Activated CD4-positive, alpha-beta T cell treated with anti-CD3 and anti-CD28 coated beads, Interleukin-2, amount 50 U/mL, for 48 hours (primary cell): Measurements from ENCODE around the gene SLC38A8.

Experiments
- DNase-seq, 2 experiments: peaks; one replicate each; pipeline ENCODE4 v3.0.0-alpha.2; 2020

SLC38A8 gene

DNA sequence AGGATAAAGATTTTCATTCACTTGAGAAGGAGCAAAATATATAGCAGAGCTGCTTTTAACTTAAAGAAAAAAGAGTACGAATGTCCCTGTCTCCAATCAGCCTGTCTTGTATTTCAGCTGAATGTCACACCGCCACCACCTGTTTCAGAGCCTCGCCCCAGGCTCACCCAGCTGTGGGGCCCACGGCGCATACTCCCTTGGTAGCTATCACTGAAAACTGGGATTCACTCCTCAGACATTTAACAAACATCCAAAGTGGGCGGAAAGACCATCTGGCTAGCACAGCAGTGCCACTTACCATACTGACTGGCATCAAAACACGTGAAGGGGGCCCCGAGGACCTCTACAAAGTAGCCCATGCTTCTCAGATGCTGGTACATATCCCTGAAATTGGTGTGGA, 25.4 kb upstream of the SLC38A8 start:
- no peak for DNase-seq

DNA sequence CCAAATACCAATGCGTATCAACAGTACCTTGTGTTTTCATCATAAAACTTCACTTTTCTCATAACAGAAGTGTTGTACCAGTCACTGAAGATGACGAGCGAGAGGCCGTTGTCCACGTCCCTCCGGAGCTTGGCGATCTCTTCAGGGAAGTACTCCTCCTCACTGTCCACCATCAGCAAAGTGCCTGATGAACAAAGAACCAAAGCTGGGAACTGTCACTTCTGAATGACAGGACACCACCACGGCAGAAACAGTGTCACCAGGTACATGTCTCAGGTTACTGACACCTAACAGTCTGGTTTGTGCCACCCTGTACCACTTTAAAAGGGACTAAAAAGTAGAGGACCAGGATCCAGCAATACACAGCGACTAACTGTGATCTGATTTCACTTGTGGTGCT, 25.0 kb upstream of the SLC38A8 start:
- no peak for DNase-seq

DNA sequence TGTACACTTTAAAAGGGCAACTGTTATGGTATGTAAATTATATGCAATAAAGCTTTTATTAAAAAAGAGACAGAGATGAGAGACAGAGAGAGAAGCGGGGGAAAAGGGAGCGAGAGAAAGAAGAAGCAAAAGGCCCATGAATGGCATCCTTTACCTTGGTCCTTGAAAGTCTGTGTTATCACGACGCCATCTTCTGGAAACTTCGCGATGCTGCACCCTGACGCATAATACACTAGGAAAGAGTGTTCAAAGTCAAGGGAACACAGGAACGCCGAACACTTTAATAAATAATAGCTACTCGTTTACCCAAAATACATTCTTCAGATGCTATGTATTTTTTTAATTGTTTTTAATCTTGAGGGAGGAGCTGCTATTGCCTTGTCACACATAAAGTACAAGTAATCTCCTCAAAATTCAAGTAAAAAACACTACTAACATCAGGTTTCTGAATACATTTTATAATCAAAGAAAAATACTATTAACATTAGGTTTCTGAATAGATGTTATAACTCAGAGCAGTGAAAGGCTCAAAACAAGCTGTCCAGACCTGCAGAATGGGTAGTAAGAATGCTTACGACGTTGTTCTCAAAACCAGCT, 23.0 kb upstream of the SLC38A8 start:
- DNase-seq: peak; percentile 30 to 55

DNA sequence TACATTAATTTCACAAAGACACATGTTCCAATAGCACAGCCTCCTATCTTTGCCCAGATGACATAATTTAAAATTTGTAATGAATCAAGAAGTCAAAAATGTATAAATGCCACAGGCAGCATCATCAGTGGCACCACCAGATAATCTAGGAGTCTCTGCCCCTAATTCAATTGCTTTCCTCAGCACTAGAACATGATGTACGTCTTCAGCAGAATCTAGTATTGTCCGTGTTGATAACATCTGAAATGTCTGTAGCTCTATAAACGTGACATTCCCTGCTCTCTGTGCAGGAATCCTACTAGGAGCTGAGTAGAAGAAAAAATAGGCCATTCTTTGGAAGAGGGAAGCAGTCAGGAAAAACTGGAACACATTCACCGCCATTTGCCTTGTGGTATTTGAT, 21.4 kb upstream of the SLC38A8 start:
- no peak for DNase-seq

DNA sequence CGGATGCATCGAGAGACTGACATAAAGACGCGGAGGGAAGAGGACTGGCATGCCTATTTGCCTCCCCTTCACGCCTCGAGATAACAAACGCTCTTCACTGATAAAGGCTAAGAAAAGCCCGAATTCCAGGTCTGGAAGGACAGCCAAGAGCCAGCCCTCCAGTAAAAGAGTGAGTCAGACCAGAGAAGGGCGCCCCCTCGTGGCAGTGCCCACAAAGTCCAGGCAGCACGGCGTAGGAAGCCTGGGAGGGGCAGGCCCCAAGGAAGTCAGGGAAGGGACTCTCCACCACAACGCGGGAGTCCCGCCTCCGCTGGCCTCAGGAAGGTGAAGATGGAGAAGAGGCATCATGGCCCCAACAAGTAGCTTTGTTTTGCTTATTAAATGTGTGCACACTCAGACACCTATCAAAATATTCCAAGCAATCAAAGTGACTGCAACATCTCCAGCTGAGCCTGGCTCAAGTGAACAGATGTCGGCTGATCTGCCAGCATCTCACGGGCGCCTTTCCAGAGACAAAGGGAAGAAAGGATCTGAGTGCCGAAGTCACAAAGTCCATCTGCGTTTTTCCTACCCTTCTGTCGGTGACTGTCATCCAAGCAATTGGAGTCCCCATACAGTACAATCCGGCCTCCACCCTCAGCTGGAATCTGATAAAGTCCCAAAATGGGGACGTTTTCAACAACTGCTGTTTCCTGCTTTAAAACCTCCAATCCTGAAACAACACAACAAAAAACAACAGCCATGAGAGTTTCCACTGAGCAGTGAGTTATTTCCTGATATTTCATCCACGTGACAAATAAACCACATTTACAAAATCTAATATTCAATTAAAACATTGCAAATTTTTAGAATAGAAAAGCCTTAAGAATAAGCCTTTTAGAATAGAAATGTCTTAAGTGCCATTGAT, 20.4 kb upstream of the SLC38A8 start:
- peak; percentile 75 to 79 for DNase-seq

DNA sequence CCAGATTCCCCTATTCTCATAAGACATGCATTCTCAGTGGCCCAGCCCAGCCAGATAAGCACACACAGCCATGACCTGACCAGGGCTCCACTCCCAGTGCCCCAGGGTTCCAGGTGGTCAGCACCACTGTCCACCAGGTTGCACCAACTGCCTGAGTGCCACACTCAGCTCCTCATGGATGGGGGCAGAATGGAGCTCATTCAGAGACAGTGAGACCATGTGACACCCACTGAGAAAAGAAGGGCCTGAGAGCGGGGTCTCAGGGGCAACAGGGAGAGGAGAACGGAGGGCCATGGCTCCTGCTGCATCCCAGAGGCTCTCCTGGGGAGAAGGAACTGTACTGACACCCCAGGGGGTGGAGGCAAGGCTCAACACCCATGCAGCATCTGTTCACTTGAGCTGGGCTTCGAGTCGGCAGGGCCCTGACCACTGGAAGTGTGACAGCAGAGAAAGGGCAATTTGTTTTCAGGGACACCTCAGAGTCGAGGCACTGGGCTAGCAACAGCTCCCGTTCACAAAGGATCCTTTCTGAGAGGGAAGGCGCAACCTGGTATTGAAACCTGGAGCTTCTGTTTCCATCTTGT, 18.7 kb upstream of the SLC38A8 start:
- DNase-seq: no peak

DNA sequence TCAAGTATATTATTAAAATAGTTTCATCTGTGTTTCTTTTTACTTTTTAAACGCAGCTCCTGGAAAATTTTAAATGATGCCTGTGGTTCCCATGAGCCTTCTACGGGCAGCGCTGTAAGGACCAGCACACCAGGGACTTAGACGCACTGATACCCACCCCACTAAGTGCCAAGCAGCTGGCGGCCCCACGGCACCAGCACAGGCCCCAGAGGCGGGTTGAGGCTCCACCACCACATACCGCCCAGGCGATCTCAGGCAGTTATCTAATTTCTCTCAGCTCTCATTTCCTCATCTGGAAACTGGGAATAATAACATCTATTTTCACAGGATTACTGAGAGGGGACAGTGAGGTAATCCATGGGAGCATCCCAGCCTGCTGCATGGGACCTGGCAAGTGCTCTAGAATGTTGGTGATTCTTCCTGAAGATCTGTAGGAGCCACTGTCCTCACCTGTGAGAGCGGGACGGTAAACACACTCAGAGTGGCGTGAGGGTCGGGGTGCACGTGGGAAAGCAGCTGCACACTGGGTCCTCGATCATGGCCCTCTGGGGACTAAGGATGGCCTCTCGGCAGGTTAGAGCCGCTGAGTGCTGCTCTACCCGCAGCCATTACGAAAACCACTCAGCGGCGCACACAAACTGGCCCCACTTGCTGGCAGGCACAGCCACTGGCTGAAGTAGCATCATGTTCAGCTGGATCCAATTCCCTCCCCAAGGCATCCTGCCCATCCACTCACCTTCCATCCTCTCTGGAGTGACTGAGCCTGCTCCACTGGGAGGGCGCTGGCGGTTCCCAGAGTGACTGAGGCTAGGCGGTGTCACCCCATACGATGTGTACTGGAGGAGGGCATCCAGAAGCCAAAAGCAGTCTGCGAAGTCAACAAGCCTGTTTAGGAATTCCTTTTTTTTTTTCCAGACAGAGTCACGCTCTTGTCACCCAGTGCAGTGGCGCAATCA, 17.6 kb upstream of the SLC38A8 start:
- DNase-seq: no peak

DNA sequence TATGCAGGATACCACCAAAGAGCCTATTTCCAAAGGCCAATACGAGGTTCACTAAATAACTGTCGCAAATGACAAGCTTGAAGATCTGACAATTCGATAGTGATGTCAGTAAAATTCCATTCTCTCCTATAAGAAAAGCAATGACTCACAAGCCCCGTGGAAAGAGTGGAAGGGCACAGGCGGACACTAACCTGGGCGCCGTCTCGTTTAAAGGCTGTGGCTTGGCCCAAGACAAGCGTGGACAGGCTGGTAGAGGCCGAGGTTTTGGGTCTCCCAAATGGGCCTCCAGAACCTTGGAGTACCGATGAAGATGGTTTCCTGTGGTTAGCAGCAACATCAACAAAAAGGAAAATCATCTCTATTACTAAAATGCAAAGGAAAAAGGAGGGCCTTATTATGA, 16.5 kb upstream of the SLC38A8 start:
- no peak for DNase-seq

DNA sequence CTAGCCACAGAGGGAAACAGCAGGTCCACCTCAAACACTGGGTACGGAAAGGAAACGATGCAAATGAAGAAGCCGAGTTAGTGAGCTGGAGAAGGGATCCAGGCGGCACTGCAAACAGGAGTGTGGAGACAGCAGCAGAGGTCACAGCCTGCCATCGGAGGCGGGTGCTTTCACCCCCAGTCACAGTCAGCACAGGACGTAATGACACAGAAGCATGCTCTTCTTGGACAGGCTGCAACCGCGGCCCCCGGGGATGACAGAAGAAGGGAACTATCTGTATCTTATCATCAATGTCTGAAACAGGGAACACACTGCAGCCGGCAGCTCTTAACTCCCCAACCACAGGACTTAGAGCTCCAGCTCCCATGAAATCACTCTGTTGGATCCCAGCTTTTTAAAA, 16.1 kb upstream of the SLC38A8 start:
- DNase-seq: no peak

DNA sequence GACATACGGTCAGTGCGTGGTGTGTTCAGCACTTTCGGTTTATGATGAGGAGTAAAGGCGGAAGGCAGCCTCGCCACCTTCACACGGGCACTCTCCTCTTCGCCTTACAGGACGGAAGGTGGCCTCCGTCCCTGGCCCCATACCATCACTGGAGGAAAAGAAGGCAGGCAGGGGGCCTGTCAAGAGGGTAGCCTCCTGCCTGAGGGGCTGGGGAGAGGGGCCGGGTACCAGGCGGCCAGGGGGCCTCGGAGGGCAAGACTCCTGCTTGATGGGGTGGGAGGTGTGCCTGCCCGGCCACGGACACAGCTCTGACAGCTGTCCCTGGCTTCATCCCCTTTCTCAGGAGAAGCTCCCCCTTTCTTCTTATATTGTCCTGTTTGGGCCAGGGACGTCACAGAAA, 15.6 kb upstream of the SLC38A8 start:
- DNase-seq: no peak

DNA sequence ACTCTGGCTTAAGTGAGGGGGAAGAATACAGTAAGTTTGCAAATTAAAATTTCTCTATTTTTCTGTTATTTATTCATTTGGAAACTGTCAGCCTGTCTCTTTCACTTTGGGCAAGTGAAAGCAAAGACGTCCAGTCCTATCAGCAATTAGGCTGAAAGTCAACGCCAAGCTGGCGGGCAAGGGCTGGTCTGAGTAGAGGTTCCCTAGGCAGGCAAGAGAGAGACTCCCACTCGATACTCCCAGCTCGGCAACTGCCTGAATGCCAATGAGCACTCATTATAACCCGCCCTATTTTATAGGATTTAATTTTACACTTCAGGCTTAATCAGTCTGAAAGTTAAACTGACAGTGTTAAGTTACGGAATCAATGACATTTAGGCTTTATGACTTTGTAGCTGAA, 14.3 kb upstream of the SLC38A8 start:
- no peak for DNase-seq

DNA sequence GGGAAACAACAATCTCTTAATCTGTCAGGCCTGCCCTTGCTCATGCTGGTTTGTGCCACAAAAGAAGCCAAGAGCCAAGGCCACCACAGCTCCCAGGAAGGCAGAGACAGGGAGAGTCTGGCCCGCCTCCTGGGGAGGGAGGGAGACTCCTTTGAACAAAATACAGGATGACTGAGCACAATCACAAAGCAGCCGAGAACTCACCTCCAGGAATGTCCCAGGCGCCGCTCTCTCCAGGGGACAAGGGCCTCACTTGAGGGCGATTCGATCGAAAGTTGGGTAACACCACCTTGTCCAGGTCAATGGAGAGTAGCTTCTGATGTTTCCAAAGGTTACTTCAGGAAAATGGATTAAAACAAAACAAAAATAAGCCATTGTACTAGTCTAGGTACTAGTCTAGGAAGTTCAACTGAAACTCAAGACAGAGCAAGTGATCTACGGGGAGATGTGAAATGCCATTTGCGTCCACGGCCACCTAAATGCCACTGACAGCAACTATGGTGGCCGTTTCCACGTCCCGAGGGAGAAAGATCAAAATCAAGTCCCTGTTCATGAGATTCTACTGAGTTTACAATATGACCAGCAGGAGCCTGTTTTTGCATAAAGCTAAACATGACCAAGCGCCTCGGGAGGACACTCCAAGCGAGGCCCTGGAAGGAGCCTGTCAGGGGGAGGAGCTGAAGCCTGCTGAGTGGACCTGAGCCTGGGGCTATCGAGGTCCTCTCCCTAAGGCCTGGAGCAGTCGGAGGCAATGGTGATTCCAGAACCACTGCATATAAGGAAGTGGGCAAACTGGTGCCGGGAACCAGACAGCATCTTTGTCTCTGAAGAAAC, 13.4 kb upstream of the SLC38A8 start:
- no peak for DNase-seq

DNA sequence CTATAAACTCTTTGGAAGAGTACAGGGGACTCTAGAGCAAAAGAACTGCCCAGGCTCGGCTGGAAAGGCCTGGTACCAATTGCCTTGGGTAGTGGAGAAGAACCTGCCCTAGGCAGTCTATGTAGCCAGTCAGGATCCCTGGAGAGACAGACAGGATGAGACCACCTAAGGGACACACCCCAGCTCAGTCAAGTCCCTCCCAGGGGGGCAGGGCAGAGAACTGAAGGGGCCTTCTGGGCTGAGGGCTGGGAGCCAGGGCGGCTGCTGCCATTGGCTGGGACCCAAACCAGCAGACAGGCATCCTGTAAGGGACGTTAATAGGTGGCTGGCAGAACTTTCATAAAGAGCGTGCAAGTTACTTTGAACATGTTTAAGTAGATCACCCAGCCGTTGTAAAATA, 12.8 kb upstream of the SLC38A8 start:
- no peak for DNase-seq

DNA sequence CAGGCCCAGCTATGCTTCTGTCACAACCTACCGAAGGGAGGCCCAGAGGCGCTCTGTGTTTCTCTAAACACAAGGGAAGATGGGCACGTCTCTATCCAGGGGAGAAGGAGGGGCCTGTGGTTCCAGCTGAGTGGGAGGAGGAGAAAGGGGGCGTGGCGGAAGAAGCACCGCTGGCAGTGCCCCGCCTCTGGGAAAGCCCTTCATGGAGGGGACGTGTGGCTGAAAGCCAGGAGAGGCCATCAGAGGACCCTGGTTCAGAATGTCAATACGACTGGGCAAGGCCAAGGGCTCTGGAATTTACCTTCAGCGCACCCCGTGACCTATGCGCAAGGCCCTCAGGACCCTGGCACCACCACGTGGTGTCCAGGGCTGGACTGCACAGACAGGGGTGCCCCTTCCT, 12.3 kb upstream of the SLC38A8 start:
- DNase-seq: no peak

DNA sequence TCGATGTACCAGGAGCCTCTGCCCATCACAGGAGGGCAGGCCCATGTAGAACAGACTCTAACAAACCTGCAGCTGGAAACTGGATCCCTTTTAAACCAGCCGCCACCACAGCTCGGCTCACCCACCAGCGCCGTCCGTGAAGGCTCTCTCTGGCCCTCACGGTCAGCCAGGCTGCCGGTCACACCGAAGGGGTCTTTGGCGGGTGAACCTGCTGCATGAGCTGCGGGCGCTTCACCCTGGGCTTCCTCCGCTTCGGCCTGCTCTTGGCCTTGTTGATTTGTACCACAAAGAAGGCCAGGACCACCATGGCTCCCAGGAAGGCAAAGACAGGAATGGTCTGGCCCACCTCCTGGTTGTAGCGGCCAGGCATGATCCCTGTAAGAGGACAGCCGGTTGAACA, 11.7 kb upstream of the SLC38A8 start:
- DNase-seq: no peak

DNA sequence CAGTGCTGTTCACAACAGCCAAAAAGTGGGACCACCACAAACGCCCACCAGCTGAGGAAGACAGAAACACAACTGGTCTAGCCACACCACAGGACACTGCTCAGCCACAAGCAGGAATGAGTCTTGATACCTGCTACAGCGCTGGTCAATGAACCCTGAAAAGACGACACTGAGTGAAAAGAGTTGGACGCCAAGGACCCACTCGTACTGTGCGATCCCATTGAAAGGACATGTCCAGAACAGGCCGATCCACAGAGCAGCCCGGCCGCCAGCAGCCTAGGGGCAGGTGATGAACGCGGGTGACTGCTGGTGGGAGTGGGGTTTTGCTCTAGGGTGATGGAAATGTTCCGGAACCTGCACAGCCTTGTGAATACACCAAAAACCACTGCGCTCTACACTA, 10.6 kb upstream of the SLC38A8 start:
- no peak for DNase-seq

DNA sequence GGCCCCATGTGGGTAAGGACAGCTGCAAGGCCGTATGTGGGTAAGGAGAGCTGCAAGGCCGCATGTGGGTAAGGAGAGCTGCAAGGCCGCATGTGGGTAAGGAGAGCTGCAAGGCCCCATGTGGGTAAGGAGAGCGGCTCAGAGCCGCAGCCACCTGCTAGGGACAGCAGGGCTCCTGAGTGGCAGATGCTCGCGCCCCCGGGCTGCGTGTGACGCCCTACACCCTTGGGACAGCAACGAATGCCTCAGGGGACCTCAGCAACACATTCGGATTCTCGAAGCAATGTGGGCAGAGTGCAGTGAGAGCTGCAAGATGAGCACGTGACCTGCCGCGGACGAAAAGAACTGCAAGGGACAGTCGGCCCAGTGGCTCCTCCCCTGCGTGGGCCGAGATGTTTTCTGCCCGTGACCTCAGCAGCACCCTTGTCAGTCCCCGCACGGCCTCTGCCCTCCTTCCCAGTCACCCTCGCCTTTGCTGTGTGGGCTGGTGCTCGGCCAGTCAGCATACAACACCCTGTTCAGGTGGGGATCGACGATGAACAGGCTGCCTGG, 9.6 kb upstream of the SLC38A8 start:
- DNase-seq: no peak

DNA sequence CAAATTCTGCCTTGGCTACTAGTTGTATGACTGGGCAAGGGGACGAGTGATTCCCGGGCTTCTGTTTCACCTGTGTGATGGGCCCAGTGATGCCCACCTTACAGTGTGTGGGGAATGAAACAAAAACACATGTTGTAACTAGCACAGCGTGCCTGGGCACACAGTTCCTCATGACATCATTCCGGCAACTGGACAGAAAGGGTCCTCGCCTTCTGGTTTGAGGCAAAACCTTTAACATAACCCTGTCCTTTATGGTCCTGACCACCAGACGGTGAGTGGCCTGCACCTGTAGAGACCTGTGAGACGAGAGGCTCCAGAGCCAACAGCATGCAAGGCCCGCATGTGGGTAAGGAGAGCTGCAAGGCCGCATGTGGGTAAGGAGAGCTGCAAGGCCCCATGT, 7.7 kb upstream of the SLC38A8 start:
- no peak for DNase-seq

DNA sequence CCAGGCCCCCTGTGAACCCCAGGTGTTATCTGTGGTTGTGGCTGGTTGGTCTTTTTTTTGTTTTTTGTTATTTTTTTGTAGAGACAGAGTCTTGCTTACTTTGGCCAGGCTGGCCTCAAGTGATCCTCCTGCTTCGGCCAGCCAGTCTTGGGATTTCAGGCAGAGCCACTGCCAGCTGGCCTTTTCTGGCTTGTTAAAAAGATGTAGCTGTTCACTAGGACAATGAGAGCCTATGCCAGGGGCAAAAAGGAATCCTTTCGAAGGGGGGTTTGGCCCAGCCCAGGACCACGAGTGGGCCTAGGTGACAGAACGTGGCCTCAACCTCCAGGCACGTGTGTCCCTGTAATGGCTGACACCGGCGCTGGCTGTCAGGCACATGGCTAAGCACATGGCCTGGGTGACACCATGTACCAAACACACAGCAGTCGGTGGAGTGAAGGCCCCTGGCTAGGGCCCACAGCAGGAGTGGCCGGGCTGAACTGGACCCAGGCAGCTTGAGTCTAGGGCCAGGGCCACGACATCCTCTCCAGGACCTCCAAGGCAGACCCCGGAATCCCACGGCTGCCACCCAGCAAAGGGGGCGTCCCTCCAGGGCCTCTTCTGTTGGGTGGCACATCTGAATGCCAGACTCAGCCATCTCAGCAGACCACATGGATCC, 6.9 kb upstream of the SLC38A8 start:
- DNase-seq: no peak

DNA sequence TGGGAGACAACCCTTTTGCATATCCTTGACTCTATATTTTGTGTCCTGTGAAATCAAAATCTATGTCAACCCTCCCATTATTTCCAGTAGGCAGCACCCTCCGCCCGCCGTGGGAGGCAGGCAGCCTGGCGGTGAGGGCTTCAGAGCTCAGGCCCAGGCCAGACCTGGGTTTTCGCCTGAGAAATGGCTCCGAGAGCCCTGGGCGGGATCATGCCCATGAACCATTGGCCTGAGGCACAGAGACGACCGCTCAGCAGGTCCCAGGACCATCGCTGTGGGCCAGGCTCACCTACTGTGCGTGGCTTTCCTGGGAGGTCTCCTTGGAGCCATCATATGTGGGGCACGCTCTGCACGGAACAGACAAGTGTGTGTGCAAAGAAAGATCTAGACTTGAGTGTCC, 6.3 kb upstream of the SLC38A8 start:
- DNase-seq: no peak

DNA sequence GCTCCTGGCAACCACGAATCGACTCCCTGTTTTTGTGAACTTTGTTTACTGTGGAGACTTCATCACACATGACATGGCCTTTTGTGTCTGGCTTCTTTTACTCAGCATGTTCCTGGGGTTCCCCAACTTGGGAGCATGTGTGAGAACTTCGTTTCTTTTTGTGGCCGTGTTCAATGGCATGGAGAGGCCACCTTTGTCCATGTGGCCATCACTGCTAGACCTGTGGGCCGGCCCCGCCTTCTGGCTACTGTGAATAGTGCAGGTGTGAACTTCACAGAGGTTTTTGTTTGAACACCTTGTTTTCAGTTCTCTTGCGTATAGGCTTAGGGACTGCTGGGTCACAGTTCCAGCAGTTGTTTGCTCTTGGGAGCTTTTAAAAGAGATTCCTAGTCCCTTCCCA, 5.7 kb upstream of the SLC38A8 start:
- DNase-seq: no peak
